Measurements from ENCODE around the gene C10orf90. TPM values are rescaled to one million over a fixed set of nuclear protein-coding genes. Genes with fewer than 3 reads are reported as not detected.

Gene C10orf90
- total RNA-seq, 1 experiment from 2014 or later, result 0.59 TPM

- CTCF ChIA-PET, result no interaction called here
- Histone ChIP-seq H3K9me3 (ENCODE audit: insufficient read depth, low read depth) (no peaks in the 10 kb centered on the region), H3F3A (ENCODE audit: insufficient read depth, low read depth) (peaks cover 6% of the 10 kb centered on the region; the same call in 1 of the 2 replicates), H3K79me2 (ENCODE audit: low read depth) (no peaks in the 10 kb centered on the region), H3K27me3 (ENCODE audit: insufficient read depth, low read depth) (no peaks in the 10 kb centered on the region), H3K36me3 (ENCODE audit: low read depth) (no peaks in the 10 kb centered on the region), H3K27ac (no peak overlapping the region), H3K4me1 (replicated peaks; ENCODE audit: insufficient read depth) (peaks cover 13% of the 10 kb centered on the region), H3K9me2 (ENCODE audit: insufficient read depth) (no peaks in the 10 kb centered on the region), H2AFZ (no peak overlapping the region), H3K4me2 (no peak overlapping the region), H3K4me3 (no peak overlapping the region), H4K20me1 (ENCODE audit: insufficient read depth) (no peaks in the 10 kb centered on the region)
- no peak for DNase-seq
- no peak for TF ChIP-seq EZH2 (IDR thresholded peaks at IDR 0.05; ENCODE audit: low read depth)
- no peak for TF ChIP-seq CTCF (conservative IDR thresholded peaks at IDR 0.05)
- no TSS peak for BruUV-seq (replicated peaks)
- intact Hi-C loops (cut with micrococcal nuclease; ENCODE audit: unreplicated experiment), result no loop called here
- POLR2A ChIA-PET (ENCODE audit: unreplicated experiment), result no interaction called here
Observed at GRCh38 chr10:126519185-126519584, 151.3 kb downstream of the C10orf90 start.

DNA sequence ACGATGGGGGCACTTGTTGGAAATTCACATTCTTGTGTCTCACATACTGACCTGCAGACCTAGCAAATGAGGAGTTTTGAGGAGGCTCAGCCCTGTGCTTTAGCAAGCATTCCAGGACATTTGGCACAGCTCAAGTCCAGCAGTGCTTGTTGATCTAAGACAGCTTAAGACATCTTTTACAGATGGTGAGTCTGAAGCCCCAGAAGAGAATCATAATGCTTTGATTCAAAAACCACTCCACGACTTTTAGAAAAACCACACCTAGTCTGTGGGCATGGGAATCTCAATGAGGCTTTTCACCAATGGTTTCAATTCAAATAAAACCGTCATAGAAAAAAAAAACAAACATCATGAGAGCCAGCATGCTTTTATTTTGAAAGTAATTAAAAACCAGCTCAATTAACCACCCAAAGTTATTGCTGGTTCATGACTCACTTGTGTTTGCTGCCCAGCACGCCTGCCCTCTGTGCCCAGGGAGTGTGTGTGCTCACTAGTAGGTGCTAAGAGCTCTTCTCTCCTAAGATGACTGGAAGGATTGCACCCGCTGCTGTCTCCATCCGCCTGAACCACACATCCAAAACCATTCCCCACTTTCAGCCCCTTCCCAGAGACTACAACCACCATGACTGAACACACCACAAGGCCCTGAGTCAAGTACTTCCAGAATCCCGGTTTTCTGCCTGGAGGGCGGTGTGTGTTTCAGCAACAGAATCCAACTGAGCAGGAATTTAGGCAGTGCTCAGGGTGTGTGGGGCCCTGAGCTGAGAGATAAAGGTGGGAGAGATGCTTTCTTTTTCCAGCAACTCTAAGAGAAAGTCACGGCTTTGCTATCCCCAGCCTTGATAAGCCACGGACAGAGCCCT lies 152.0 kb downstream of the C10orf90 start:
- Histone ChIP-seq H3K4me1 (replicated peaks; ENCODE audit: insufficient read depth) (peaks cover 13% of the 10 kb centered on the region), H3K36me3 (ENCODE audit: low read depth) (no peaks in the 10 kb centered on the region), H3K27me3 (ENCODE audit: insufficient read depth, low read depth) (no peaks in the 10 kb centered on the region), H3K4me2 (no peak overlapping the region), H2AFZ (no peak overlapping the region), H4K20me1 (ENCODE audit: insufficient read depth) (no peaks in the 10 kb centered on the region), H3K4me3 (no peak overlapping the region), H3K9me2 (ENCODE audit: insufficient read depth) (no peaks in the 10 kb centered on the region), H3K79me2 (ENCODE audit: low read depth) (no peaks in the 10 kb centered on the region), H3K27ac (no peak overlapping the region), H3F3A (ENCODE audit: insufficient read depth, low read depth) (peaks cover 6% of the 10 kb centered on the region; the same call in 1 of the 2 replicates), H3K9me3 (ENCODE audit: insufficient read depth, low read depth) (no peaks in the 10 kb centered on the region)
- ChIA-PET POLR2A (ENCODE audit: unreplicated experiment) (no interaction called here), CTCF (no interaction called here)
- DNase-seq, result no peak
- BruUV-seq (replicated peaks), result no TSS peak
- intact Hi-C loops (cut with micrococcal nuclease; ENCODE audit: unreplicated experiment), result no loop called here
- no peak for TF ChIP-seq EZH2 (IDR thresholded peaks at IDR 0.05; ENCODE audit: low read depth)
- no peak for TF ChIP-seq CTCF (conservative IDR thresholded peaks at IDR 0.05)

- Histone ChIP-seq H2AFZ (no peak overlapping the region), H3K27ac (no peak overlapping the region), H3K27me3 (ENCODE audit: insufficient read depth, low read depth) (no peaks in the 10 kb centered on the region), H3K4me2 (no peak overlapping the region), H4K20me1 (ENCODE audit: insufficient read depth) (no peaks in the 10 kb centered on the region), H3F3A (ENCODE audit: insufficient read depth, low read depth) (peaks cover 6% of the 10 kb centered on the region; the same call in 1 of the 2 replicates), H3K4me3 (no peak overlapping the region), H3K36me3 (ENCODE audit: low read depth) (no peaks in the 10 kb centered on the region), H3K9me2 (ENCODE audit: insufficient read depth) (no peaks in the 10 kb centered on the region), H3K79me2 (ENCODE audit: low read depth) (no peaks in the 10 kb centered on the region), H3K9me3 (ENCODE audit: insufficient read depth, low read depth) (no peaks in the 10 kb centered on the region), H3K4me1 (replicated peaks; ENCODE audit: insufficient read depth) (peaks cover 9% of the 10 kb centered on the region)
- POLR2A ChIA-PET (ENCODE audit: unreplicated experiment), result no interaction called here
- DNase-seq, result no peak
- BruUV-seq (replicated peaks), result no TSS peak
- intact Hi-C loops (cut with micrococcal nuclease; ENCODE audit: unreplicated experiment), result no loop called here
- CTCF ChIA-PET, result no interaction called here
- TF ChIP-seq EZH2 (IDR thresholded peaks at IDR 0.05; ENCODE audit: low read depth) (no peak), CTCF (conservative IDR thresholded peaks at IDR 0.05) (no peak)
Observed at GRCh38 chr10:126516515-126516914, 154.0 kb downstream of the C10orf90 start.

Measured in PC-9 (cell line).